ENCODE results near the gene SH2D4B.

DNA sequence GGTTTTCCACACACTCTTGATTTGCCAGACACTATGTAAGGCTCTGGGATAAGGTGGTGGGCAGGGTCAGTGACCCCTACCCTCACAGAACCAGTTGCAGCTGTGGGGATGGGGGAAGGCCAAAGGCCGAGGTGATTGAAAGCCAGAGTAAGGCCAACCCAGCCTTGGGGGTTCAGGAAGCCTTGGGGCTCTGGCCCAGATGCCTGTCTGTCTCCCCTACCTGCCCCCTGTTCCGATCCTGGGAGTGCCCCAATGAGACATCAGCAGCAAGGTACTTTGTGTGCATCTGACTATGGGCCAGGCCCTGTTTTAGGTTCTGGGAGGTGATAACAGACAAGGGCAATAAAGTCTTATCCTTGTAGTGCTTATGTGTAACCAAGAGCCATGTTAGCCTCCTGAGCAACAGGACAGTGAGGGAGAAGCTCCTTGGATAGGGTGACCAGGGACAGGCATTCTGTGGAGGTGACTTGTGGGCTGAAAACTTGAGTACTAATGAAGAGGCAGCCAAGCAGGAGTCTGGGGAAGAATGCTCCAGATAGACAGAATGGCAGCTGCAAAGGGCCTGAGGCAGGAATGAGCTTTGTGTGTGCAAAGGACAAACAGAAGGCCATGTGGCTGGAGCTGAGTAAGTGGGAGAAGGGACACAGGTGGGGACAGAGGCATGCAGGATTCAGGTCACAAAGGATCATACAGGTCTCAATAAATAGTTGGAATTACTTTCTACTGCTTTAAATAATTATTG lies 48.2 kb upstream of the SH2D4B start:
- TF ChIP-seq, protein P1, sequence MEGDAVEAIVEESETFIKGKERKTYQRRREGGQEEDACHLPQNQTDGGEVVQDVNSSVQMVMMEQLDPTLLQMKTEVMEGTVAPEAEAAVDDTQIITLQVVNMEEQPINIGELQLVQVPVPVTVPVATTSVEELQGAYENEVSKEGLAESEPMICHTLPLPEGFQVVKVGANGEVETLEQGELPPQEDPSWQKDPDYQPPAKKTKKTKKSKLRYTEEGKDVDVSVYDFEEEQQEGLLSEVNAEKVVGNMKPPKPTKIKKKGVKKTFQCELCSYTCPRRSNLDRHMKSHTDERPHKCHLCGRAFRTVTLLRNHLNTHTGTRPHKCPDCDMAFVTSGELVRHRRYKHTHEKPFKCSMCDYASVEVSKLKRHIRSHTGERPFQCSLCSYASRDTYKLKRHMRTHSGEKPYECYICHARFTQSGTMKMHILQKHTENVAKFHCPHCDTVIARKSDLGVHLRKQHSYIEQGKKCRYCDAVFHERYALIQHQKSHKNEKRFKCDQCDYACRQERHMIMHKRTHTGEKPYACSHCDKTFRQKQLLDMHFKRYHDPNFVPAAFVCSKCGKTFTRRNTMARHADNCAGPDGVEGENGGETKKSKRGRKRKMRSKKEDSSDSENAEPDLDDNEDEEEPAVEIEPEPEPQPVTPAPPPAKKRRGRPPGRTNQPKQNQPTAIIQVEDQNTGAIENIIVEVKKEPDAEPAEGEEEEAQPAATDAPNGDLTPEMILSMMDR (IDR thresholded peaks at IDR 0.05) = no peak
- TF ChIP-seq EP300 (IDR thresholded peaks at IDR 0.05) = no peak
